ENCODE results near the gene PARVA. TPM values are rescaled to one million over a fixed set of nuclear protein-coding genes. Genes with fewer than 3 reads are reported as not detected.
A peak's percentile ranks its signal among the peaks of the same experiment; 100 is the strongest.

The PARVA gene
- total RNA-seq, 1 donor from 2014 or later = 23.0 TPM

- peak; percentile 74 for DNase-seq
Observed at GRCh38 chr11:12376259-12377081, 901 bp upstream of the PARVA start.

- DNase-seq = peak; percentile 57
Observed at GRCh38 chr11:12377824-12378593, 638 bp downstream of the PARVA start.

GRCh38 chr11:12380565-12381325 lies 3.4 kb downstream of the PARVA start:
- DNase-seq = no peak

GRCh38 chr11:12381875-12382274 lies 4.5 kb downstream of the PARVA start:
- no peak for DNase-seq

- no peak for DNase-seq
Observed at GRCh38 chr11:12382451-12382850, 5.1 kb downstream of the PARVA start.

- DNase-seq = no peak
Observed at GRCh38 chr11:12386309-12386708, 8.9 kb downstream of the PARVA start.

GRCh38 chr11:12386745-12387144 lies 9.4 kb downstream of the PARVA start:
- no peak for DNase-seq

- peak; percentile 38 for DNase-seq
Observed at GRCh38 chr11:12388173-12388572, 10.8 kb downstream of the PARVA start.

- DNase-seq = no peak
Observed at GRCh38 chr11:12388939-12389670, 11.7 kb downstream of the PARVA start.

GRCh38 chr11:12389676-12390657 lies 12.6 kb downstream of the PARVA start:
- peak; percentile 17 for DNase-seq

- DNase-seq = no peak
Observed at GRCh38 chr11:12390687-12391110, 13.3 kb downstream of the PARVA start.

- no peak for DNase-seq
Observed at GRCh38 chr11:12392672-12393071, 15.3 kb downstream of the PARVA start.

- no peak for DNase-seq
Observed at GRCh38 chr11:12393691-12394090, 16.3 kb downstream of the PARVA start.

GRCh38 chr11:12394601-12395000 lies 17.2 kb downstream of the PARVA start:
- DNase-seq = no peak

GRCh38 chr11:12395333-12395732 lies 18.0 kb downstream of the PARVA start:
- DNase-seq = no peak

GRCh38 chr11:12397931-12398334 lies 20.6 kb downstream of the PARVA start:
- no peak for DNase-seq

- no peak for DNase-seq
Observed at GRCh38 chr11:12399355-12399754, 22.0 kb downstream of the PARVA start.

GRCh38 chr11:12402025-12402424 lies 24.7 kb downstream of the PARVA start:
- no peak for DNase-seq

- DNase-seq = no peak
Observed at GRCh38 chr11:12402691-12403120, 25.3 kb downstream of the PARVA start.

GRCh38 chr11:12403122-12403996 lies 26.0 kb downstream of the PARVA start:
- DNase-seq = no peak

All from skin of body (tissue), 2 donors.